ENCODE measurements around the gene SCN4B.

SCN4B gene

DNA sequence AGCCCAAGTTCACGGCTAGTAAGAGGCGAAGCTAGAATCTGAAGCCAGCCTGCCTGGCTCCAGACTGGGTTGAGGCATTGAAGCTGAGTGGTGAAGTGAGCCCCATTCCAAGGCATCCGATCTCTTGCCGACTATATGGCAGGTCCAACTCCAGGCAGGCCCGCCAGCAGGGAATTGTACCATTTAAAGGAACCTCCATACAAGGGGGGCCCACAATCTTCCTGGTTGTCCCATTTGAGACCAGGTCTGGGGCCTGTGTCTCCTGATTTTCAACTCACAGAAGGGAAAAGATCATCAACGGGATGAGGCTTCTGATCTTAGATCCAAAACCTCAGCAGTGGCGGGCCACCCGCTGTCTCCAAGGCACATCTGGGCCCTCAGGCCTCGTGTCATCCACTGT is 19.7 kb upstream of the SCN4B start:
- DNase-seq, result no peak

DNA sequence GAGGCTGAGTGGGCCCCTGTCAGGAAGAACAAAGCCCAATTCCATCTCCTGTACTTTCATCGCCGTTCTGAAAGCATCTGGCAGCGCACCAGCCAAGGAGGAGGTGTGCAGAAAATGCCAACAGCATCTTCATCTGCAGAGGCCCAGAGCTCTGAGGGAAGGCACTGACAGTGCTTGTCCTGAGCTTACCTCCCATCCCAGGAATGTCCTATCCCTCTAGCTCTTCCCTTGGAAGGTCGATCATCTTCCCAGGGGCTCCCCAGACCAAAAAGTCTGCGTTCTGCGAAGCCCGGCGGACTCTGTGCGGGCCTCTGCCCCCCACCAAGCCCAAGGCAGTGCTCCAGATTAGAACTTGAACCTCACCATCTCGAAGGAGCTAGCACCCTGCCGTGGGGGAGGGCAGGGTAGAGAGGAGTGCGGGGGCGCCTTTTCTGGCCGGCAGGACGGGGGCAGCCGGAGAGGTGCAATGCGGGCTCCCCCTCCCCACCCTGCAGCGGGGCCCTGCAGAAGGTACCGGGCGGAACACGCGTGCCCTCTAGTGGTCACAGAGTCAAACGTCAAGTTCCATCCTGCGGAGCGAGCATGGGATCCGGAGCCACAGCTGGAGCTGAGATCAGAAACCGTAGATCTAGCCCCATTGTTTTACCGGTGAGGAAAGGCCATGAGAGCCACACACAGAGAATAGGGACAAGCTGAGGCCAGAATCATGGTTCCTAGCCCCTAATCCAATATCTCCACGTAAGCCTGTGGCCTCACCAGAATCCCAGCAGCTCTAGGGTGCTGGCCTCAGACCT is 18.8 kb upstream of the SCN4B start:
- peak; percentile 84 for DNase-seq

DNA sequence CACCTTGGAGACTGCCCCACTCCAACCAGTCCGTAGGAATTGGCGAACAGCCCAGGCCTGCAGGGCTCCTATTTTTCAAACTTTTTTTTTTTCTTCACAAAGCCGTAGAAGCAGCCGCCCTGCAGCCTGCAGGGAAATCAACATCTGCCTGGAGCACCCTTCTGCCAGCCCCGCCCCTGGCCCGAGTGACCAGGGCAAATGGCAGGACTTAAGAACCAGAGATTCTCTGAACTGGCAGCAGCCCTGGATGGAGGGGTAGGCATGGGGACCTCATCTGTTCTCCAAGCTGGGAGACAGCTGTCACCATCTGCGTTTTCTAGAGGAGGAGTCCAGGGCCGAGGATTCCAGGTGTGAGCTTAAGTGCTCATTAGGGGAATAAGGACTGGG is 18.3 kb upstream of the SCN4B start:
- DNase-seq, result no peak

DNA sequence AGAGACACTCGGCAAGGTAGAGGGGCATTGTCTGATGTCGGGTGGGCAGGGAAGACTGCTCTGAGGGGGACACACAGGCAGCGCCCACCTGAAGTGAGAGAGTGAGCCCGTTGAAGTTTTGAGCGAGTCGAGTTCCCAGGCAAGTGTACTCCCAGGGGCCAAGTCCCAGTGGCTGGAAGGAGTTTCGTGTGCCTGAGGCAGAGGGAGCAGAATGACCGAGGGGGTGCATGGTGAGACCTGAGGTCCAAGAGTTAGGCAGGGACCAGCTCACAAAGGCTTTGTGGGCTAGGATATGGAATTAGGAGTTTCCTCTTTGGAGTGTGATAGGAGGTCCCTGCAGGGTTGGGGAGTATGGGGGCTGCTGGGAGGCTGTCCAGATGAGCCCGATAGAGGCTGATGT is 17.6 kb upstream of the SCN4B start:
- no peak for DNase-seq

DNA sequence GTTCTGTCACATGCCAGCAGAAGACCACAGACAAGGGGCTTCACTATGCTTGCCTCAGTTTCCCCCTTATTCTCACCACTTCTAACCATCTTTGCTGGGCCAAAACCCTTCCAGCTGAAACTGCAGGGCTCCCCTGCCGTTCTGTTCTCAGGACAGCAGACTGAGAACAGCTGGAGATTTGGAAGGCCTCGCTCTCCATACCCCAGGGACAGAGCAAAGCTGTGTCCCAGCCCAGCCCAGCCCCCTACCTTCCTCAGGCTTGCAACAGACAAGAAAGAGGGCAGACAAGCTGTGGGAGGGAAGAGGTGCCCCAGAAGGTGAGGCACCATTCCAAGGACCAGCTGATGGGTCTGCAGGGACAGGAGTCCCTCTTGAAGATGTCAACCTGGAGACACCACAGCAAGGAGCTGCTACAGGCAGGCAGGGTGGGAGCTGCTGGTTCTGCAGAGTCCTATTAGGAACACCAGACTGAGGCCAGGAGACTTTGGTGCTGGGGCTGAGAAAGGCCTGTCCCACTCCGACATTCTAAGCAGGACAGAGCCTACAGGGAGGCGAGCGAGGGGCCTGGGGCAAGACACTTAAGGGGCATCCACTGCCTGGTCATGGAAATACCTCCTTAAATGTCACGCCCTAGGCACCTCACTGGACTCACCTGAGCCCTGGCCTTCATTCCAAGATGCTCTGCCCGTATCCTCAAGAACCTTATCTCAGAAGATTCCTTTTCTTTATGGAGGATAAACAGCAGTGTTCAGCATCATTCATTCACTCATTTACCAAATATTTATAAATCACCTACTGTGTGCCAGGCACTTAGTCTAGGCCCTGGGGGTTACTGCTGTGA is 16.9 kb upstream of the SCN4B start:
- no peak for DNase-seq

DNA sequence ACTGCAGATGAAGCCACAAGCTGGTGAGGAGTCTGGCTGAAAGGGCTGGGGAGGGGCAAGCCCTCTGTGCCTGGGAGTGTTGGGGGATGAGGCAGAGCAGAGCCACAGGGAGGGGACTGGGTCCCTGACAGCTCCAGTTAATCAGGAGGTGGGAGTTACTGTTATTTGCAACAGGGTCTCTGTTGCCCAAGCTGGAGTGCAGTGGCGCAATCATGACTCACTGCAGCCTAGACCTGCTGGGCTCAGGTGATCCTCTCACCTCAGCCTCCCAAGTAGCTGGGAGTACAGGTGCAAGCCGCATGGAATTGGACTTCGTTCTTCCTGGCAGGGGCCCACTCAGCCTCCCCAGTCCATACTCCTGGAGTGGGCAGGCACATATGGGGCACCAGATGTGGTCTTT is 16.1 kb upstream of the SCN4B start:
- no peak for DNase-seq

DNA sequence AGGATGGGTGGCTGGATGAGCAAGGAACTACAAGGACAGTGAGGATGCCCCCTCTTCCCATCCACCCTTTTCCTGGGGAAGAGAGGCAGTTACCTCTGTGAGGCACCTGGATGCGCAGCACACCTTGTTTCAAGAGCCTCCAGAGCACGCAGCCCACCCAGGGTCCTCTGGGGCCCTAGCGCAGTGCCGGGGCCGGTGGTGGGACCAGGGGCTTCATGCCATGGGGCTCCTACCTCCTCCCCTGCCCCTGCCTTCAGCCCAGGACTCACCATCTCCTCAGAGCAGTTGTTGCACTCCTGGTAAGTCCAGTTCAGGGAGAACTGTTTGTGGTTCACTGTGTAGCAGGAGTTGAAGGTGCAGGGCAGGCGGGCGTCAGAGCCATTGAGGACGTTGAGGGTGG is 15.7 kb upstream of the SCN4B start:
- DNase-seq, result no peak

DNA sequence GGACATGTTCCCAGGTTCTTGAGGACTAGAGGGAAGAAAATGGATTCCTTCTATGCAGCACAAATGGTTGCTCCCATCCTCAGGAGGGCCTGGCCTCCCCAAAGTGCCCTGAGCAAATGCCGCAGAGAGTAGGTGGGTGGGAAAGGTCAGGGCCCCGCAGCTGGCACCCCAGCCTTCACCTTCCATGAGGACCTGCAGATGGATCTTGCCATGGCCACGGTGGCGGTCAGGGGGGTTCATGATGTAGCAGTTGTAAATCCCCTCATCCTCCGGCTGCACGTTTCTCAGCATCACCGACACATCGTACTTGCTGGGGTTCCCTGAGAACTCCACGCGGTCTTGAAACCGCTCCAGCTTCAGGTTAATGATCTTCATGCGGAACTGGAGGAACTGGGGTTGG is 15.3 kb upstream of the SCN4B start:
- no peak for DNase-seq

DNA sequence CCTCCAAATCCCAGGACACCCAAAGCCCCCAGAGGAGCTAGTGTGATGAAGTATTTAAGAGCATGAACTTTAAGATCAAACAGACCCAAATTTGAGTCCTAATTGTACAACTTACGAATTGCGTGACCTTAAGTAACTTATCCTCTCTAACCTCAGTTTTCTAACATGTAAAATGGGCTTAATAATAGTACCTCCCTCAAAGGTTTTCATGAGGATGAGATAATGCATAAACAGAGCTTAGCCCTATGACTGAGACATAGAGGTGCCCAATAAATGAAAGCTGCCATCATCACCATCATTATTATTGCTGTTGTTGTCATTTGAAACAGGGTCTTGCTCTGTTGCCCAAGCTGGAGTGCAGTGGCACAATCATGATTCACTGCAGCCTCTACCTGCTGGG is 14.6 kb upstream of the SCN4B start:
- no peak for DNase-seq

DNA sequence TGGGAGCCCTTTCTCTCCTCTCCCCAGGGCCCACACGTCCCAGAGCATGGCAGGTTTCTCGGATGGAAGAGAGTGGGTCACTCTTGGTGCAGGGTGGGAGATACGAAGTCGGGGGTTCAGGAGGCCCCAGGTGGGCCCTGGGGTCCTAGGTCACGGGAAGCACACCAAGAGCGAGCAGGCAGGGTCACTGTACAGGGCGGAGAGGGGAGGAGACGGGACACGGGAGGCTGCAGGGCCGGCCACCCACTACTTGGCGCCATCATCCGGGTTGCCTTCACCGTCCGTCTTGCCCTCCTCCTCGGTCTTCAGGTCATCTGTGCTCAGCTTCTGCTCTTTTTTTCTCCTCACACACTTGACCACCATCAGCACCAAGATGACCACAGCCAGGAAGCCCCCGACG is 14.0 kb upstream of the SCN4B start:
- DNase-seq, result no peak

DNA sequence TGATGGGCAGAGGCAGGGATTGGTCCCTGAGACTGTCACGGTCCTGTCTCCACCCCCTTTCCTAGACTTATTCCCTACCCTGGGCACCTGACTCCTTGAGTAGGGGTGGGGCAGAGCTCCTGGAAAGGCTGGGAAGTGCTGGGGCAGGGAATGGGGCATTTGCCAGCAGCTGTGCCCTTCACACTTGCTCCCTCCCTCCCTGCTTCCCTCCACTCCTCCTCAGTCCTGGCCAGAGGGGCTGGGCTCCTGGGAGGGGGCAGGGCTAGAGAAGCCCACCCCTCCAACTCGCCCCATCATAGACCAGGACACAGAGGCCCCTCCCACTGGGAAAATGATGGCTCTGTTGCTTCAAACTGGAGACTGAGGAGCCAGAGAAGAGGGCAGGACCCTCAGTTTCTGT is 12.3 kb upstream of the SCN4B start:
- no peak for DNase-seq

DNA sequence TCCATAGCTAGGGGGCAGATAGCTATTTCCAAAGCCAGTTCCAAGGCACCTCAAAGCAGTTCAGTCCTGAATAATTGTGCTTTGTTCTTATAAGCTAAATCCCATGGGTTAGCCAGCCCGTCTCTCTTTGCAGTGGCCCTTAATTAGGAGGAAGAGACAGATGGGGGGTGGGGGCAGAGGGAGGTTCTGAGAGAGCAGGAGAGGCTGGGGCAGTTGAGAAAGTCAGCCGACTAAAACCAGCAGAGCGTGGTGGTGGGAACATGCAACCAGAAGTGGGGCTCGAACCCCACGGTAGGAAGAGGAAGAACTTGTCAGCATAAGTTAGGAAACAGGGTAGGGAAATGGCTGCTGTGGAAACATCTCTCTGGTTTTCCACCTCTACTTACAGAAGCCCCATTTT is 10.9 kb upstream of the SCN4B start:
- no peak for DNase-seq

DNA sequence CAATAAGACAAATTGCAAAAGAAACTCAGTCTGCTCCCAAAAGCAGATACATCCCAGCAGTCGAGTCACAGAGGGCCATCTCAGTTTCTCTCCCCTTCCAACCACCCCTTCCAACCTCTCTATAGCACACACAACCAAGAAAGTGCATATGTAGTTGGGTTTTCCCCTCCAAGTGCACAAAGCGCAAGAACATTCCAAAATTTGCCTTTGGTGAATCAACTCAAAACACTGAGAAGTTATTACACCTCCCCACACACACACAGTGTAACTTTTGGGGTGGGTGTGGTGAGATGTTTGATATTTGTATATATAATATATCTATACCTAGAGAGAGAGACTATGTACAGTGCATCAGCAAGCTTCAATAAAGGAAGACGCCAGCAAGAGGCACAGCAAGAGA is 10.2 kb upstream of the SCN4B start:
- no peak for DNase-seq

DNA sequence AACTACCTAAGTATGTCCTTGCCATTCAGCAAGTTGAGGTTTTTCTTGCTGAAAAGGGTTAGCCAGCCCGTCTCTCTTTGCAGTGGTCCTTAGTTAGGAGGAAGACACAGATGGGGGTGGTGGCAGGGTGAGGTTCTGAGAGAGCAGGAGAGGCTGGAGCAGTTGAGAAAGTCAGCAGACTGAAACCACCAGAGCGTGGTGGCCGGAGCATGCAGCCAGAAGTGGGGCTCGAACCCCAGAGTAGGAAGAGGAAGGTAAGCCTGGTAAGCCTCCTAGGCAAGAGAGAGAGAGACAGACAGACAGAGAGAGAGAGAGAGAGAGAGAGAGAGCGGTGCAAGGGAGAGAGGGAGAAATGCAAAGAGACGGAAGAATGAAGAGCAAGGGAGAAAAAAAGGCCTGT is 9.2 kb upstream of the SCN4B start:
- no peak for DNase-seq

DNA sequence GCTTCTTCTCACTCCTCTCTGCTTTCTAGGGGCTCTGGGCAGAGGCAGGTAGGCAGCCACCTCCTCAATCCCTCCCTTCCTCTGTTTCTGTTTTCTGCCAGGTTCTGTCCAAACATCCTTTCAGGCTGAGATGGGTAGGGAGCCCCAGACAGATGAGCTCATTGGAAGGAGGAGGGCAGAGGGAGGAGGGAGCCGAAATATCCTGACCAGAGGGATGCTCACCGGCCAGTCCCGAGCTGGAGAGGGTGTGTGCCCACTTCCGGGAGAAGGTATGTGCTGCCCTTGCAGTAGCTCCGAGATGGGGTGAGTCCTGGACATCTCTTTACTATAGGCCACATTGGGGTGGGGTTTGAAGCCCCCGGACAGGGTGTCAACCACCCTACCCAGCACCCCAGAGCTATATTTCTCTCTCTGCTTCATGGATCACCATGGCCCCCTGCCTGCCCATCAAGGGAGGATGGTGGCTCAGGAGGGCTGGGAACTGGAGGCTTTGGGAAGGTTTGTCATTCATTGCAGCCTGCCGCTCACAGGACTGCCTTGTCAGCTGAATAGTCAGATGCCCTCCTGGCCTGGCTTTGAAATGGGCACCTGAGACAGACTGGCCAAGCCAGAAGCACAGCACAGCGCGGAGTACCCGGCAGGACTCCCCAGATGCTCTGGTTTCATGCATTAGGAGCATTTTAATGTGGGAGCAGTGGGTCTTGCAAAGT is 4.7 kb upstream of the SCN4B start:
- DNase-seq, result no peak

DNA sequence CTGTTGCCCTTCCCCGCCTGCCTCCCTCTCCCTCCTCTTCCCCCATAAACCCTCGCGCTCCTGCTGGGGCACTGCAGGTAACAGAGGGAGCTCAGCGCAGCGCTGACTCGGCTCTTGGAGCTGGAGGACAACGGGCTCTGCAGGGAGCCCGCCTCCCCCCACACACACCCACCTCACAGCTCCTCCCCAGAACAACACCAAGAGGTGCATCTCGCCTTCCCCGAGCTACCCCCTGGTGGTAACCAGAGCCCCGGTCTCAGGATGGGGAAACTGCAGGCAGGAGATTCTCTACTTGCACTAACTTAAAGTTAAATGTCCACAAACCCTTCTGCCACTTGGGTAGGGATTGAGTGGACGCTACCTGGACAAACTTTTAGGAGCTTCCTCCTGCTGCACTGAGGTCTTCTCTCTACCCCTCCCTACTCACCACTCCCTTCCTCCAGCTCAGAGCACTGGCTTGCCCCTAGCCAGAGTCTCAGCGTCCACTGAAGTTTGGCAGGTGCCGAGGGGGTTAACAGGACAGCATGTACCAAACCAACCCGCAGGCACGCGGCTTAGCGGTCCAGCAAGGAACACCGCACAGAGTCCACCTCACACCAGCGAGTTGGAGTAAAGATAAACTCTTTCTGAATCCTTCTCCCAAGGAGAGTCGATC is 4.0 kb upstream of the SCN4B start:
- DNase-seq, result peak; percentile 68

DNA sequence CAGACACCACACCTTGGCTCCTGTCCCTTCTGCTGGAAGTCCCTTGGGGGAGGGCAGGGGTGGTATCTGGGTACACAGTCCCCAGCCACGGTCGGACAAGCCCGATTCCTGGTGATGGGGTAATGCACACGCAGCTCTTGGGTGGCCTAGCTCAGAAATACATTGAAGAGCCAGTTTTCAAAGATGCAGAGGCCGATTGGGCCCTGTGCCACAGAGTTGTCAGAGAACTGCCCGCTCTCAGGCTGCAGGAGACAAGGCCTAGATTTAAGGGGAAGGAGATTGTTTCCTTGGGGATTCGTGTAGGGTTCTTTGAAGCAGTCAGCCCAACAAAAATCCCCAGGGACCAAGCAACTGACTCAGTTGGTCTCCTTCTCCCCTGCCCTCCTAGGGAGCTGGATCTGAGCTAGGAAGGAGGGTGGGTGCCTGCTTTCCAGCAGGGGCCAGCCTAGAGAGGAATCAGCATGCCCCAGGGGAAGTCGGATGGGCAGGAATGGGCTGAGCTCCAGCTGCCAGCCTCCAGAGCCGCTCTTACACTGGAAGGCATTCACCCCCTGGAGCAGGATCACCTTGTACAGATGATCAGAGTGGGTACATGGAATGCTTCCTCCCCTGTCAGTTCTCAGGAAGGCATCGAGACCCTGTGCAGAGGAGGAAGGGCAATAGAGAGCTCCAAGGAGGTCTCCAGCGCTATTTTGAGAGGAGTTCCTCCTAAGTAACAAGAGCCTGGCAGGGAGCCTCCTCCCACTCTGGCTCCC is 3.3 kb upstream of the SCN4B start:
- no peak for DNase-seq

DNA sequence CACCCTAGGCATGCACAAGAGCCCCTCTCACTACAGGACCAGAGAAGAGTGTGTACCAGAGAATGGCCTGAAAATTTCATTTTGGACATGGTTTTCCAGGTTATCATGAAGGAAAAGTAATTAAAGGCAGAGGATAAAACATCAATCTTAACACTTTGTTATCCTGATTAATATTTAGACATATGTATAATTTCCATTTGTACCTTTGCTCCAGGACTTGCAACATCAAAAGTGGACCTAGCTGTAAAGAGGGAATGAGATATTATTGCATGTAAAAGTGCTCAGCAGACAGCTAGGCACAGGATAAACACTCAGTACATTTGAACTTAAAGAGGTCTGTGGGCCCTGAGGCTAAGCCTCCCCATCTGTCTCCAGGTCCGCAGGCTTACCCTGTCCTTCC is 2.0 kb upstream of the SCN4B start:
- DNase-seq, result no peak

DNA sequence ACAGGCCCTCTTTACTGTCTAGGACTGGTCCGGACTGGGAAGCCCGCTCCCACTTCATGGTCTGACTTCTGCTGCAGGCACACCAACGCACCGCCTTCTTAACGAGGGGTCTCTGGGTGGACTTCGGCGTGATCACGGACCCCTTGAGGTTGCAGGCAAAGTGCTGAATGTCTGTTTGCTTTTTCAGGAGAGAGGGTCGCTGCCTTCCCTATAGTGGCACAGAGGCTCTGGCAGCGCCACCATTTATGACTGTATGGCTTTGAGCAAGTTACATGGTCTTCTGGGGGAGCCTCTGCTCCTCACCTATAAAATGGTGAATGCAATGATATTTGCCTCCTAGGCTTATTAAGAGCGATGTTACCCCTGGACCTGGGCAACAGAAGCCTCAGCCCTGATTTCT is 1.4 kb upstream of the SCN4B start:
- DNase-seq, result no peak

DNA sequence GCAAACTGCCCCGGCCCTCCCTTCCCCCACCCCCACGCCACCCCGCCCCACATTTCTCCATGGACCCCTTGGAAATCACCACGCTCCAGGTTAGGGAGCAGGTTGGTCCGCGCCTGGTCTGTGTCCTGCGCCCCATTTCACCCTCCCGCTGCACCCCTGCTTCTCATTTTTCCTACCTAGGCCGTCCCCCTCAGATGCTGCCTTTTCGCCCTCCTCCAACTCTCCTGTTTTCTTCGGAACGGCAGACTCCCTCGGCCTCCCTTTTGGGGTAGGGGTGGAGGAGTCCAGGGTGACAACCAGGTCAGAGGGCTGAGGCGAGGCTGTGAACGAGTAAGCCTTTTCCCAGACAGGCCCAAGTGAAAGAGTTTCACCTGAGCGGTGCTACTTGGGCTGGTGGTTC is 893 bp upstream of the SCN4B start:
- DNase-seq, result no peak

DNA sequence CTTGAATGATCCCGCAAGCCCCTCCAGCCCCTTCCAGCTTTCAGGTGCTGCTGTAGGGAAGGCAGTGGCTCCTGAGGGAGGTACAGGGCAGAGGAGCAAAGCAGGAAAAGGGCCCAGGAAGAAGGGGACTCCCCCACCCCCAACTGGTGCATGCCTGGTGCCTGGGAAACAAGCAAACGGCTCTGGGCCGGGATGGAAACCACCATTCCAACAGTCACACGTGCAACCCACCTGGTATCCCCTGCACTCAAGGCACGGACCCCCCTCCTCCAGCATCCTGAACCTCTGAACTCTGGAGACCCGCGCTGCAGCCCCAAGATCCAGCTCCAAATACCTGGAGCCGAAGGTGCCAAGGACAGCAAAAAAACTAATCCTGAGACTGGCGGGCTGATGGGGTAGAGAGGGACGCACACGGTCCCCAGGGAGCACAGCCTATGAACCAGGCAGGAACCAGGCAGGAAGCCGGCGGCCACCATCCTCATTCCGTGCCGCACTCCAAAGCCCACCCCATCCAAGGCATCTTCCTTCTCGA is 537 bp downstream of the SCN4B start:
- no peak for DNase-seq

DNA sequence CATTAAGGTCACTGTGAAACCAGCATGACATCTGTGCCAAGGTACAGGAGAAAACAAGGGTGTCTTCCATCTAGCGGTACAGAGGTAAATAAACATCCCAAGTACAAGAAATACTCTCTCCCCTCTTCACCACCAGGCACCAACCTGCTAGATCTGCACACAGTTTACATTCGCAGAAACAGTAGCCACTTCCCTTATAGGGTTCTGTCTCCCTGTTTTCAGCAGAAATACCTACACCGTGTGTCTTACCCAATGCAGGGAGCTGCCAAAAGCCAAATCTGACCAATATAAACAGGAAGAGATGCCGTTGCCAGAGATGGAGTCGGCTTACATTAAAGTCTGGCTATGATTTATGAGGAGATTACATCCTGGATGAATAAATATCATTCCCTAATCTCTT is 1.2 kb downstream of the SCN4B start:
- no peak for DNase-seq

Data from islet precursor cell (in vitro differentiated cells).